H7 (cell line): Measurements from ENCODE around the gene HSPG2. TPM values are rescaled to one million over a fixed set of nuclear protein-coding genes. Genes with fewer than 3 reads are reported as not detected.

Experiments used
- DNase-seq: peaks from one replicate; pipeline ENCODE4 v3.0.0; 2012
- H3K27me3 ChIP-seq: 2 replicates; pipeline ENCODE4 v1.6.0; 2011; ENCODE audit warnings: mild to moderate bottlenecking, low read length; ENCODE audit not compliant: control insufficient read depth, insufficient read depth
- H3K36me3 ChIP-seq: replicated peaks from 2 replicates; pipeline ENCODE4 v1.5.1; 2011; ENCODE audit warnings: low read length; ENCODE audit not compliant: control insufficient read depth, insufficient read depth
- H3K4me3 ChIP-seq: 2 replicates; pipeline ENCODE4 v1.5.1; 2011; ENCODE audit warnings: low read depth, mild to moderate bottlenecking, control low read depth, low read length, moderate library complexity; ENCODE audit not compliant: insufficient read depth
- total RNA-seq: library from RNA; depleted of rRNA; stranded (reverse); fragments of >200 nt; shearing (Covaris generic); gene quantifications from 2 replicates; pipeline ENCODE4 v1.2.3, GENCODE V29; 2014

HSPG2 gene
- total RNA-seq, 1 experiment from 2014 or later, result 49.2 TPM

DNA sequence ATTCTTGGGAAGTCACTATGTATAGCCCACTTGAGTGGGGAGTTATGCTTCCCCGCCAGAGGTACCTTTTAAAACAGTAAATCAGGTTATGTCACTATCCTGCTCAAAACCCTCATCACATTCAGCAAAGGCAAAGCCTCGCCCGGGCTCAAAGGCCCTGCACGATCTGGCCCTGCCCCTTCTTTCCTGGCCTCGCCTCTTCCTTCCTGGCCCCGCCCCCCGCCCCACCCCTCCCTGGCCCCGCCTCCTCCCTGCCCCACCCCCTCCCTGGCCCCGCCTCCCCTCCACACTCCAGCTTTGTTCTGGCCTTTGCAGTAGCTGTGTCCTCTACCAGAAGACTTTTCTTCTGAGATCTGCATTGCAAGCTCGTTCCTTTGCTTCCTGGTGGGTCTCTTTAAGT, 118.5 kb downstream of the HSPG2 start:
- peak; percentile 100 for DNase-seq
- Histone ChIP-seq H3K27me3 (no peaks in the 10 kb centered on the region), H3K4me3 (no peak overlapping the region), H3K36me3 (no peaks in the 10 kb centered on the region; the same call in 1 of the 2 replicates)

DNA sequence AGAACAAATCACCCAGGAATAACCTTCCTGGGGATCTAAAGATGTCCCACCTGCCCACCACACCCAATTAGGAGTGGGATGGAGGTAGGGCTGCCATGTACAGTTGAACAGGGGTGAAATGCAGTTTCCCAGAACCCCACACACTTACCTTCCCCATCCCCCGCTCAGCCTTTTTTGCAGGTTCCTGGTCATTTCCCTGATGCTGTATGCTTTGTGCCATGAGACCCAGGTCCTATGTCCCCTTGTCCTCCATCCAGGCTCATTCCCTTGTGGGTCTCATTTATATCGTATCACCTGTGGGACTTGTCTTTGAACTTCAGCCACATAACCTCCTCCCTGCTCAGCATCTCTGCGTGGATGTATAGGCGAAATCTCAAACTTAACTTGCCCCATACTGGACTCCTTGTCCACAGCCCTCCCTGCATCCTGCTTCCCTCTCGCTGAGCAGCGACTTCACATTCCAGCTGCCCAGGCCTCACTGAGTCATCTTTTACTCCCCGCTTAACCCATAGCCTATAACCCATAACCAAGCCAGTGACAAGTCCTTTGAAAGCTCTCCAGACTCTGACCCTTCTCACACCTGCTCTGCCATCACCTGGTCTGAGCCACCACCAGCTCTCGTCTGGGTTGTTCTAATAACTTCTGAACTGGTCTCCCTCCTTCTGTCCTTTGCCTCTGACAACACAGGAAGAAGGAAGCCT, 120.4 kb downstream of the HSPG2 start:
- H3K27me3 ChIP-seq, result no peaks in the 10 kb centered on the region; the same call in 1 of the 2 replicates
- no peaks in the 10 kb centered on the region; the same call in 1 of the 2 replicates for H3K36me3 ChIP-seq
- peak; percentile 29 for DNase-seq
- no peak overlapping the region for H3K4me3 ChIP-seq

DNA sequence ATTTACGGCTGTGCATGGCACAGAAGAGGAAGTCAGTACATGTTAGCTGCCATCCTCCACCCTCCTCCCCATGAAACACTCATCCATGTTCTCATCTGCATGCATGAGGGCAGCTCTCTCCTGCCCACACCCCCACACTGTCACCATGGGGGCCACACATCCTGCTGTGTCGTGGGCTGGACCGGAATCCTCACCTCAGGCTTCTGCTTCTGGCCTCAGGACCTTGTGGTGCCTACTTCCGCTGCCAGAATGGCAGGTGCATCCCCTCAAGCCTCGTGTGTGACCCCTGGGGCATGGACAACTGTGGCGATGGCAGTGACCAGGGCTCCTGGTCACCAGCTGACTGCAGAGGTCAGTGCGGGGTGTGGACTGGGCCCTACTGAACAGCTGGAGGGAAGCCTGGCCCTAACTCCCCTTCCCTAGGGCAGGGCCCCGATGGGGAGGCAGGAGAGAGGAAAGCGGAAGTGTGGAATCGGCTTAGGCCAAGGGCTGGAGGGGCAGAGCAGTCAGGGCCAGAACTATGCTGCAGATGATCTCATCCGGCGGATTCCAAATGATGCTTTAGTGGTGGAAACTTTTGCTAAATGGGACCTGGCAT, 121.3 kb downstream of the HSPG2 start:
- DNase-seq, result peak; percentile 40
- H3K36me3 ChIP-seq, result no peaks in the 10 kb centered on the region
- no peak overlapping the region for H3K4me3 ChIP-seq
- H3K27me3 ChIP-seq, result no peaks in the 10 kb centered on the region; the same call in 1 of the 2 replicates

DNA sequence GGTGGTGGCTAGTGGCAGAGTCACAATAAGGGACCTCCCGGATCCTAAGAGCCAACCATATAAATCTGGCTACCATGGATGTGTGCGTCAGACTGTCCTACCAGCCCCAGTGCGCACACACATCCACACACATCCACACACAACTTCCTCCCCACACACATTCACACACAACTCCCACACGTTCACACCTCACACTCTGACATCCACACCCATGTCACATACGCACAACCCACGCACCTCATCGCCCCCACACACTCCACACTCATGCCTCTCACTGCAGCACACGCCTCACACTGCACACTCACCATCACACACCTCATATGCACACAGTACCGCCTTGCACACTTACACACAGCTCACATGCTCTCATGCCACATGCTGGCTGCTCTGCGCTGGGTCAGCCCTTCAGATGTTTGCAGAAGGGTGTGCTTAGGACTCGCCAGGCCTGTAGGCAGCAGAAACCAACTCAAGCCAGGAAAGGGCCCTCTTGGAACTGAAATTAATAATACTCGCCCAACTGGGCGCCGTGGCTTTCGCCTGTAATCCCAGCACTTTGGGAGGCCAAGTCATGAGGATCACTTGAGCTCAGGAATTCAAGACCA, 122.0 kb downstream of the HSPG2 start:
- no peaks in the 10 kb centered on the region for H3K36me3 ChIP-seq
- no peaks in the 10 kb centered on the region; the same call in 1 of the 2 replicates for H3K27me3 ChIP-seq
- peak; percentile 19 for DNase-seq
- peak overlapping the region; percentile 73 for H3K4me3 ChIP-seq

DNA sequence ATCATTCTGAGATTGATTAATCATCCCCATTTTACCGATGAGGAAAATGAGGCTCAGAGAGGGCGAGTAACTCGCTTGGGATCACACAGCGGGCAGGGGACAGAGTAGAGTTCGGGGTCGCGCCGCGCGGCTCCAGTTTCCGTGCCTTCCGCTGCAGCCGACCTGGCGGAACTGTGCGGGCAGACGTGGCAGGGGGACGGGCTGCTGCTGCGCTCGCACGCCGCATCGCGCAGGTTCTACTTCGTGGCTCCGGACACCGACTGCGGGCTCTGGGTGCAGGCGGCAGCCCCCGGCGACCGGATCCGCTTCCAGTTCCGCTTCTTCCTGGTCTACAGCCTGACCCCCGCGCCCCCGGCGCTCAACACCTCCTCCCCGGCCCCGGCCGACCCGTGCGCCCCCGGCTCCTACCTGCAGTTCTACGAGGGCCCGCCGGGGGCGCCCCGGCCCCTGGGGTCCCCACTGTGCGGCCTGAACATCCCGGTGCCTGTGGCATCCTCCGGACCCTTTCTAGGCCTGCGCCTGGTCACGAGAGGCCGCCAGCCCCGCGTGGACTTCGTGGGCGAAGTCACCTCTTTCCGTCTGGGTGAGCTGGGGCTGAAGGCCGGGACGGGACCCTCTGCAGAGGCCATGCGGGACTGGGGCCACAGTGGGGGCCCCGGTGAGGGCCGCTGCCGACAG, 122.7 kb downstream of the HSPG2 start:
- Histone ChIP-seq H3K36me3 (no peaks in the 10 kb centered on the region), H3K27me3 (no peaks in the 10 kb centered on the region; the same call in 1 of the 2 replicates), H3K4me3 (peak overlapping the region; percentile 73)
- peak; percentile 99 for DNase-seq

DNA sequence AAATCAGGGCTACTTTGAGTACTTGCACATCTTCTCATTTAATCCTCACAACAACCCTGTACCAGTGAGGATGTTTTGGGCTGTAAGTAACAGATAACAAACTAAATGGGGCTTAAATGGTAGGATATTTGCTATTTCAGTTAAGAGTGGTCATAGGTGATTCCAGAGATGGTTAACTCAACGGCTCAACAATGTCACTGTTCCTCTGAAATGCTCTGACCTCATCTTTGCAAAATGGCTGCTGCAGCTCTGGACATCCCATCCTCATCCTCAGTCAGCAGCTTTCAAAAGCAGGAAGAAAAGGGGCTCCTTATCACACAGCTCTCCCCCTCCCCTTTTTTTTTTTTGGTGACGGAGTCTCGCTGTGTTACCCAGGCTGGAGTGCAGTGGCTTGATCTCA, 123.6 kb downstream of the HSPG2 start:
- no peaks in the 10 kb centered on the region; the same call in 1 of the 2 replicates for H3K27me3 ChIP-seq
- peak; percentile 9 for DNase-seq
- H3K36me3 ChIP-seq, result no peaks in the 10 kb centered on the region
- H3K4me3 ChIP-seq, result no peak overlapping the region

DNA sequence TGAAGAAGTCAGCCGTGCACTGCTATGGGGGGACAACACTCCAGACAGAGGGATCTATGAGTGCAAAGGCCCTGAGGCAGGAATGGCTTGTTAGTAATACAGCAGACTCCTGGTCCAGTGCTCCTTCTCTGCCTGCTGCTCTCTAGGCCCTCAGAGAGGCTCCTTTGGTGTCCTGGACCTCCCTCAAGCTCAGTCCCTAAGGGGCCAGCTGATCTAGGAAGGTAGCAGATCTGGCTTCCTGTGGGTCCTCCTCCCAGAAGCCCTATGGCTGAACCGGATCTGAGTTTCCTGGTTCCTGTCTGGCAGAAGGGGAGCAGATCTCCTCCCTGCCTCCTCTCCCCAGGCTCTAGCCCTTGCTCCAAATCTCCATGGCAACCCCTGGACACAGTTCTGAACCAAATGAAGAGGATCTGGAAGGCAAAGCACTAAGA, 125.2 kb downstream of the HSPG2 start, which contains the start of gene LDLRAD2:
TSS of gene LDLRAD2 (plus strand) at position 391 of the 431 bp plus-strand sequence. CDS start 187 bp downstream, outside the sequence.
- H3K27me3 ChIP-seq, result no peaks in the 10 kb centered on the region; the same call in 1 of the 2 replicates
- DNase-seq, result peak; percentile 43
- no peaks in the 10 kb centered on the region for H3K36me3 ChIP-seq
- no peak within 1 kb of the TSS for H3K4me3 ChIP-seq

DNA sequence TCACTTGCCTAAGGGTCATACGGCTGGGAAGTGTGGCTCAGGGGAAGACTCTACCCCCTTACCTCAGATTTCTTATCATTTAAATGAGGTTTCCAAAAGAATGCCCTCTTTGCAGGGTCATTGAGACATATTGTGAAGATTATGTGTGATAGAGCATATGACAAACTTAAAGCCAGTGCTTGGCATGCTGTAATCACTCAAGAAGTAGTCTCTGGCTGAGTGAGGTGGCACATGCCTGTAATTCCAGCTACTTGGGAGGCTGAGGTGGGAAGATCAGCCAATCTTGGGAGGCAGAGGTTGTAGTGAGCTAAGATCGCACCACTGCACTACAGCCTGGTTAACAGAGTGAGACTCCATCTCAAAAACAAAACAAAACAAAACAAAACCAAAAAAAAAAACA, 132.6 kb downstream of the HSPG2 start:
- no peak overlapping the region for H3K4me3 ChIP-seq
- no peaks in the 10 kb centered on the region for H3K27me3 ChIP-seq
- no peaks in the 10 kb centered on the region for H3K36me3 ChIP-seq
- DNase-seq, result no peak

DNA sequence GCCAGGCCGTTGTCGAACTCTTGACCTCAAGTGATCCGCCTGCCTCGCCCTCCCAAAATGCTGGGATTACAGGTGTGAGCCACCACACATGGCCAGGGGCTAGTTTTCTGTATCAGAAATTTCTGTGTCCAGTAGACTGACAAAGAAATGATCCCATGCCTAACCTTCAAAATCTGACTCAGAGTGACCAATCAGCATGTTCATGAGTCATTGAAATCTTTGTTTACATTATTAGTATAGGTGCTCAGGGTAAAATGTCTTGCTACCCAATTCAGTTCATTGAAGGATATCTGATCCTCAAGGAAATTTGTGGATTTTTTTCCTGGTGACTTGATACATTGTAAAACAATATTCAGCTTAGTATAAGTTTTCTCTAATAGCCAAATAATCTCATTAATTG, 136.0 kb downstream of the HSPG2 start:
- Histone ChIP-seq H3K4me3 (no peak overlapping the region), H3K36me3 (no peaks in the 10 kb centered on the region), H3K27me3 (no peaks in the 10 kb centered on the region)
- no peak for DNase-seq

DNA sequence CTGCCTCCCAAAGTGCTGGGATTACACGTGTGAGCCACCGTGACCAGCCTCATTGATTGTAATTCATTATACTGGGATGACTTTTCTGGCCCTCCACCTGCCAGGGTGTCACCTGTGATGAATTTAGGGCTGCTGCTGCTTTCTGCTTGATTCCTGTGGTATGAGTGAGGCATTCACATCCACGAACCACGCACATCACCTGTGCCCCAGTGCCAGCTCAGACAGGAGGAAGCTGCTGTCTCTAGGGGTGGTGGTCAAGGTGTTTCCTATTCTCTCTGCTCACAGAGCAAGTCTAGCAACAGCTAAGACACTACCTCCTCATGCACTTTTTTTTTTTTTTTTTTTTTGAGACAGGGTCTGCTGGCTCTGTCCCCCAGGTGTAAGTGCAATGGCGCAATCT, 137.4 kb downstream of the HSPG2 start:
- no peaks in the 10 kb centered on the region for H3K27me3 ChIP-seq
- no peaks in the 10 kb centered on the region for H3K36me3 ChIP-seq
- H3K4me3 ChIP-seq, result no peak overlapping the region
- no peak for DNase-seq

DNA sequence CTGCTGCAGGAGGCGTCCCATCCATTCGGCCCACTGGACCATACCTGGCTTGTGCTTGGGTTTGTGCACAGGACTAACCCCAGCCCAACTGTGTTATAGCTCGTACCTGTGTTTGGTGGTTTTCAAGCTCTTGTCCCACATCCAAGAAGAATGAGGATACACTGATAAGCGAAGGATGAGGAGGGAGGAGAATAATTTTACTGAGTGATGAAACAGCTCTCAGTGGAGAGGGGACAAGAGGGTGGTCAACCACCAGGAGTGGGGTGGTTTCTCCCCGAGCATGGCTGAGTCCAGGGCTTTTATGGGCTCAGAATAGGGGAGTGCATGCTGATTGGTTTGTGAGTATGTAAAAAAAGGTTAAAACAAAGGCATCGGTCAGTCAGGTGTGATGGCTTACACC, 142.0 kb downstream of the HSPG2 start:
- Histone ChIP-seq H3K27me3 (no peaks in the 10 kb centered on the region), H3K4me3 (no peak overlapping the region), H3K36me3 (no peaks in the 10 kb centered on the region)
- DNase-seq, result no peak

DNA sequence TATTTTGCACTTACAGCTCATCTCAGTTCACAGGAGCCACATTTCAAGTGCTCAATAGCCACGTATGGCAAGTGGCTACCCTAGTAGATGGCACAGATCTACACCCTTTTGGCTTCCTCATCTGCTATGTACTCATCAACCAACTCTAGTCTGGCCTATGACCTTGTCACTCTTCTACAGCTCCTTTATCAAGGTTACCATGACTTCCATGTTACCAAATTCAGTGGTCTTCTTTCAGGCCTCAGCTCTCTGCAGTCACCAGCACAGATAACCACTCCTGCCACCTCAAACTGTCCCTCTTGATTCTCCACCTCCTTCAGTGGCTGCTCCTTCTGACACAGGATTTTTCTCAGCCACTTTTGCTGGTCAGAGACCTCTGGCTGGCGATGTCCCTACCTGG, 142.5 kb downstream of the HSPG2 start:
- no peak for DNase-seq
- H3K4me3 ChIP-seq, result no peak overlapping the region
- H3K36me3 ChIP-seq, result no peaks in the 10 kb centered on the region
- H3K27me3 ChIP-seq, result no peaks in the 10 kb centered on the region

DNA sequence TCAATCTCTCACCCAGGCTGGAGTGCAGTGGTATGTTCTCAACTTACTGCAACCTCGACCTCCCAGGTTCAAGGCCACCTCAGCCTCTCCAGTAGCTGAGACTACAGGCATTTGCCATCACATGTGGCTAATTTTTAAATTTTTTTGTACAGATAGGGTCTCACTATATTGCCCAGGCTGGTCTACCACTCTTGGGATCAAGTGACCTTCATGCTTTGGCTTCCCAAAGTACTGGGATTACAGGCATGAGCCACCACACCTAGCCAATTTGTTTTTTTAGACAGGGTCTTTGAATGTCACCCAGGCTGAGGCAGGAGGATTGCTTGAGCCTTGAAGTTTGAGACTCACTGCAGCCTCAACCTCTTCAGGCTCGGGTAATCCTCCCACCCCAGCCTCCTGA, 144.0 kb downstream of the HSPG2 start:
- Histone ChIP-seq H3K36me3 (no peaks in the 10 kb centered on the region), H3K4me3 (no peak overlapping the region), H3K27me3 (no peaks in the 10 kb centered on the region)
- no peak for DNase-seq

DNA sequence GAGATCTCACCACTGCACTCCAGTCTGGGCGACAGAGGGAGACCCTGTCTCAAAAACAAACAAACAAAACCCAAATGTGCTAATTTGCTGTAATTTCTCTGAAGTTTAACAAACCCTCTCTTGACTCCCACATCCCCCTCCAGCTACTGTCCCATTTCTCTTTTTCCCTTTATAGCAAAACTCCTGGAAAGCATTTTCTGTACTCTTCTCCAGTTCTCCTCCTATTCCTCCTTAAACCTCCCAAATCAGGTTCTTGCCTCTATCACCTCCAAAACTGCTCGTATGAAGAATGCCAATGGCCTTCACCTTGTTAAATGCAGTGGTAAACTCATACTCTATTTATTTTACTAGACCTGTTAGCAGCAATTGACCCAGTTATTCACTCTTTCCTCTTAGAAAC, 150.5 kb downstream of the HSPG2 start:
- DNase-seq, result no peak
- Histone ChIP-seq H3K4me3 (no peak overlapping the region), H3K36me3 (no peaks in the 10 kb centered on the region), H3K27me3 (no peaks in the 10 kb centered on the region)
